Measurements from ENCODE around the gene C17orf107.
"Not testable (repeated sequence)": the region's sequence is repeated elsewhere in the genome, so short reads cannot be mapped to it uniquely, and the experiment has no call there.

C17orf107 gene

GRCh38 chr17:4899341-4900230 lies at the start of gene C17orf107:
Gene C17orf107 (plus strand): TSS chr17:4899536. CDS start chr17:4899763, 227 bp downstream.
- Mint-ChIP-seq H3K9me3 (no peaks in the 10 kb centered on the region), H3K36me3 (ENCODE audit: low read depth) (peaks cover 12% of the 10 kb centered on the region), H3K27ac (peak within 1 kb of the TSS; percentile 78), H3K4me3 (peak within 1 kb of the TSS; percentile 87), H3K4me1 (ENCODE audit: low read depth) (peaks cover 24% of the 10 kb centered on the region), H3K27me3 (ENCODE audit: low read depth) (peaks cover 3% of the 10 kb centered on the region)
- peak; percentile 93 for DNase-seq (ENCODE audit: low spot score)

- H3K4me1 Mint-ChIP-seq (ENCODE audit: low read depth) = peaks cover 9% of the 10 kb centered on the region
- no peaks in the 10 kb centered on the region for H3K27me3 Mint-ChIP-seq (ENCODE audit: low read depth)
- peaks cover 6% of the 10 kb centered on the region for H3K9me3 Mint-ChIP-seq
Observed at GRCh38 chr17:4850246-4850645, 49.1 kb upstream of the C17orf107 start.

GRCh38 chr17:4851084-4851483 lies 48.3 kb upstream of the C17orf107 start:
- Mint-ChIP-seq H3K27ac (no peak overlapping the region), H3K4me1 (ENCODE audit: low read depth) (peaks cover 9% of the 10 kb centered on the region), H3K27me3 (ENCODE audit: low read depth) (no peaks in the 10 kb centered on the region), H3K9me3 (peaks cover 6% of the 10 kb centered on the region), H3K4me3 (no peak overlapping the region), H3K36me3 (ENCODE audit: low read depth) (peaks cover 18% of the 10 kb centered on the region)
- no peak for DNase-seq (ENCODE audit: low spot score)

More at GRCh38 chr17:4850246-4850645, 49.1 kb upstream of the C17orf107 start:
- H3K4me3 Mint-ChIP-seq = no peak overlapping the region
- no peak overlapping the region for H3K27ac Mint-ChIP-seq
- no peak for DNase-seq (ENCODE audit: low spot score)
- peaks cover 16% of the 10 kb centered on the region for H3K36me3 Mint-ChIP-seq (ENCODE audit: low read depth)

- peaks cover 6% of the 10 kb centered on the region for H3K9me3 Mint-ChIP-seq
- H3K4me1 Mint-ChIP-seq (ENCODE audit: low read depth) = peaks cover 7% of the 10 kb centered on the region
- no peak overlapping the region for H3K4me3 Mint-ChIP-seq
- no peaks in the 10 kb centered on the region for H3K27me3 Mint-ChIP-seq (ENCODE audit: low read depth)
- DNase-seq (ENCODE audit: low spot score) = no peak
- H3K27ac Mint-ChIP-seq = peak overlapping the region; percentile 46
- peaks cover 18% of the 10 kb centered on the region for H3K36me3 Mint-ChIP-seq (ENCODE audit: low read depth)
Observed at GRCh38 chr17:4852567-4853207, 46.6 kb upstream of the C17orf107 start.

GRCh38 chr17:4853208-4853671 lies 46.1 kb upstream of the C17orf107 start:
- Mint-ChIP-seq H3K27ac (no peak overlapping the region), H3K27me3 (ENCODE audit: low read depth) (no peaks in the 10 kb centered on the region), H3K4me3 (no peak overlapping the region), H3K9me3 (peaks cover 6% of the 10 kb centered on the region), H3K4me1 (ENCODE audit: low read depth) (peaks cover 7% of the 10 kb centered on the region), H3K36me3 (ENCODE audit: low read depth) (peaks cover 18% of the 10 kb centered on the region)
- DNase-seq (ENCODE audit: low spot score) = no peak

GRCh38 chr17:4854111-4854681 lies 45.1 kb upstream of the C17orf107 start:
- Mint-ChIP-seq H3K9me3 (peaks cover 6% of the 10 kb centered on the region), H3K4me3 (no peak overlapping the region), H3K27me3 (ENCODE audit: low read depth) (no peaks in the 10 kb centered on the region), H3K27ac (no peak overlapping the region), H3K36me3 (ENCODE audit: low read depth) (peaks cover 18% of the 10 kb centered on the region), H3K4me1 (ENCODE audit: low read depth) (peaks cover 7% of the 10 kb centered on the region)
- no peak for DNase-seq (ENCODE audit: low spot score)

- no peaks in the 10 kb centered on the region for H3K27me3 Mint-ChIP-seq (ENCODE audit: low read depth)
- H3K4me1 Mint-ChIP-seq (ENCODE audit: low read depth) = peaks cover 4% of the 10 kb centered on the region
- peaks cover 22% of the 10 kb centered on the region for H3K36me3 Mint-ChIP-seq (ENCODE audit: low read depth)
- no peak overlapping the region for H3K4me3 Mint-ChIP-seq
- no peak for DNase-seq (ENCODE audit: low spot score)
- H3K27ac Mint-ChIP-seq = no peak overlapping the region
- H3K9me3 Mint-ChIP-seq = peaks cover 6% of the 10 kb centered on the region
Observed at GRCh38 chr17:4856271-4856936, 42.9 kb upstream of the C17orf107 start.

- H3K4me1 Mint-ChIP-seq (ENCODE audit: low read depth) = peaks cover 4% of the 10 kb centered on the region
- H3K9me3 Mint-ChIP-seq = peaks cover 5% of the 10 kb centered on the region
- peaks cover 22% of the 10 kb centered on the region for H3K36me3 Mint-ChIP-seq (ENCODE audit: low read depth)
- H3K4me3 Mint-ChIP-seq = no peak overlapping the region
- no peak overlapping the region for H3K27ac Mint-ChIP-seq
- no peaks in the 10 kb centered on the region for H3K27me3 Mint-ChIP-seq (ENCODE audit: low read depth)
- DNase-seq (ENCODE audit: low spot score) = no peak
Observed at GRCh38 chr17:4856937-4857314, 42.4 kb upstream of the C17orf107 start.

- peaks cover 17% of the 10 kb centered on the region for H3K36me3 Mint-ChIP-seq (ENCODE audit: low read depth)
- not testable (repeated sequence) for H3K4me3 Mint-ChIP-seq; DNase-seq (ENCODE audit: low spot score); H3K9me3 Mint-ChIP-seq; H3K27ac Mint-ChIP-seq; H3K27me3 Mint-ChIP-seq (ENCODE audit: low read depth); H3K4me1 Mint-ChIP-seq (ENCODE audit: low read depth)
Observed at GRCh38 chr17:4857347-4857746, 42.0 kb upstream of the C17orf107 start.

GRCh38 chr17:4858068-4858881 lies 41.1 kb upstream of the C17orf107 start:
- Mint-ChIP-seq H3K27me3 (ENCODE audit: low read depth) (no peaks in the 10 kb centered on the region), H3K4me3 (no peak overlapping the region), H3K27ac (no peak overlapping the region), H3K9me3 (no peaks in the 10 kb centered on the region), H3K36me3 (ENCODE audit: low read depth) (peaks cover 16% of the 10 kb centered on the region), H3K4me1 (ENCODE audit: low read depth) (no peaks in the 10 kb centered on the region)
- DNase-seq (ENCODE audit: low spot score) = no peak

GRCh38 chr17:4858882-4859260 lies 40.5 kb upstream of the C17orf107 start:
- Mint-ChIP-seq H3K27ac (no peak overlapping the region), H3K36me3 (ENCODE audit: low read depth) (peaks cover 14% of the 10 kb centered on the region), H3K4me1 (ENCODE audit: low read depth) (no peaks in the 10 kb centered on the region), H3K4me3 (no peak overlapping the region), H3K9me3 (no peaks in the 10 kb centered on the region), H3K27me3 (ENCODE audit: low read depth) (no peaks in the 10 kb centered on the region)
- DNase-seq (ENCODE audit: low spot score) = no peak

GRCh38 chr17:4859816-4860625 lies 39.3 kb upstream of the C17orf107 start:
- Mint-ChIP-seq H3K27ac (no peak overlapping the region), H3K4me1 (ENCODE audit: low read depth) (peaks cover 1% of the 10 kb centered on the region)

More at GRCh38 chr17:4859816-4860625, 39.3 kb upstream of the C17orf107 start:
- no peak overlapping the region for H3K4me3 Mint-ChIP-seq
- no peaks in the 10 kb centered on the region for H3K27me3 Mint-ChIP-seq (ENCODE audit: low read depth)
- DNase-seq (ENCODE audit: low spot score) = no peak
- H3K36me3 Mint-ChIP-seq (ENCODE audit: low read depth) = peaks cover 7% of the 10 kb centered on the region
- H3K9me3 Mint-ChIP-seq = no peaks in the 10 kb centered on the region
